HK-2 (cell line): ENCODE measurements around the gene LDLRAD4.
"Not testable (repeated sequence)": the region's sequence is repeated elsewhere in the genome, so short reads cannot be mapped to it uniquely, and the experiment has no call there.

Experiments
- DNase-seq: peaks from one replicate; pipeline ENCODE4 v3.0.0-alpha.2; 2018; ENCODE audit not compliant: unreplicated experiment

LDLRAD4 gene

GRCh38 chr18:13676471-13676870, 457.9 kb downstream of the LDLRAD4 start:
- no peak for DNase-seq

GRCh38 chr18:13677350-13677749, 458.8 kb downstream of the LDLRAD4 start:
- DNase-seq: not testable (repeated sequence)

- DNase-seq: no peak
Observed at GRCh38 chr18:13680612-13681011, 462.1 kb downstream of the LDLRAD4 start.

- no peak for DNase-seq
Observed at GRCh38 chr18:13681701-13682100, 463.1 kb downstream of the LDLRAD4 start.

- DNase-seq: no peak
Observed at GRCh38 chr18:13684546-13684945, 466.0 kb downstream of the LDLRAD4 start.

- no peak for DNase-seq
Observed at GRCh38 chr18:13688191-13689136, 469.9 kb downstream of the LDLRAD4 start.

- DNase-seq: not testable (repeated sequence)
Observed at GRCh38 chr18:13690060-13690459, 471.5 kb downstream of the LDLRAD4 start.

GRCh38 chr18:13695337-13695736, 476.8 kb downstream of the LDLRAD4 start:
- DNase-seq: not testable (repeated sequence)

GRCh38 chr18:13696961-13697360, 478.4 kb downstream of the LDLRAD4 start:
- no peak for DNase-seq

GRCh38 chr18:13700153-13700552, 481.6 kb downstream of the LDLRAD4 start:
- no peak for DNase-seq
